ENCODE data around the gene MREG.
A peak's percentile ranks its signal among the peaks of the same experiment; 100 is the strongest.
"Not testable (repeated sequence)": the region's sequence is repeated elsewhere in the genome, so short reads cannot be mapped to it uniquely, and the experiment has no call there.

Gene MREG

GRCh38 chr2:215952860-215953637 lies 60.3 kb downstream of the MREG start:
- no peak for DNase-seq

- DNase-seq, result no peak
Measured at GRCh38 chr2:215951558-215951957, 61.8 kb downstream of the MREG start.

DNA sequence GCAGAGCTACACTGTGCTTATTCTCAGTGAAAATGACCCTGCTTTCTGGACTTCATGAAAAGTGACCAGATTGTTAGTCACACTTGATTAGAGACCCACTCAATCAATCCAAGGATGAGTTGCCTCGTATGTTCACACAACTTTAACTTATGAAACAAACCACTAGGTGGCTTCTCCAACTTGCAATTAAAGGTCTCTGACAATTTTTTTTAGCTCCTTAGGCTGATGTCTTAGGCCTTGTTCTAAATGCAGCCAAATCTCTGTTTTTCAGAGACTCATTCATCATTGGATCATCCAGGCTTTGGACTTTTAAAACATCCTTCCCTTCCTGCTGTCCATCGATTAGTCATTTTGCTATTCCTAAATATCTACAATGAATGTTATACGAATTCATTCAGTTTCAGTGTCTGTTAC lies 63.4 kb downstream of the MREG start:
- DNase-seq, result peak in 1 of 2 donors; percentile 31

DNA sequence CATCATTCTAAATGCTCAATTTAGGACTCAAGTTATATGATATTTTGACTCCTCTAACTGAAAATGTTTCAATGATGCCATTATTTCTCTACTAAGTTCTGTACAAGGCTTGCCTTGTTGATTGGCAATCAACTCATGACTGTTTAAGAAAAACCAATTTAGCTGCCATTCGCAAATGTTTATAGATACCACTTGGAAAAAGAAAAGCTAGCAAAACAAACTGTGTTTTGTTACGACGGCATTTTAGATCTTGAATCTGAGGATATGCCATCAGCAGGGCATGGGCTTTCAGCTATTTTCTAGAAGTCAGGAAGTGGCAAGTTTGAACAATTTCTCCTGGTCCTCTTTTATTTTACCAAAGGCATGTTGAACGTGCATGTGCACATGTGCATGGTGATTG lies 65.3 kb downstream of the MREG start:
- DNase-seq, result no peak

- DNase-seq, result no peak
Measured at GRCh38 chr2:215946586-215946985, 66.8 kb downstream of the MREG start.

- DNase-seq, result no peak
Measured at GRCh38 chr2:215942194-215942593, 71.2 kb downstream of the MREG start.

DNA sequence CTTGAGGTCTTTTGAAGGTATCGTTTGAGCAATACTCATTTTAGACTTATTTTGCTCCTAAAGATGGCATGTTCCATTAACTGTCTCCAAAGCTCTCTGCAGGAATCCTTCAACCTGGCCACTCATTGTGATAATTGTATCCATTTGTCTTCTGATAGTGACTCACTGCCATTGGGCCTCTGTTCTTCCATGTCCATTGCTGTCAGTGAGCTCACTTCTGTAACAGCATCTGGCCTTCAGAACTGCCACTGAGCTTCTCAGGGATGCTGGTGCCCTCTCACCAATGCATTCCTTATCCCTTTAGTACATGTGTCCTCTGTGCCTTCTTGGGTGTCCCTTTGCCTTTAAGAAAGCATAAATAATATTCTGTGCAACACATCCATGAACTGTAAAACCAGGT lies 71.6 kb downstream of the MREG start:
- no peak for DNase-seq

- no peak for DNase-seq
Measured at GRCh38 chr2:215940645-215941184, 72.6 kb downstream of the MREG start.

DNA sequence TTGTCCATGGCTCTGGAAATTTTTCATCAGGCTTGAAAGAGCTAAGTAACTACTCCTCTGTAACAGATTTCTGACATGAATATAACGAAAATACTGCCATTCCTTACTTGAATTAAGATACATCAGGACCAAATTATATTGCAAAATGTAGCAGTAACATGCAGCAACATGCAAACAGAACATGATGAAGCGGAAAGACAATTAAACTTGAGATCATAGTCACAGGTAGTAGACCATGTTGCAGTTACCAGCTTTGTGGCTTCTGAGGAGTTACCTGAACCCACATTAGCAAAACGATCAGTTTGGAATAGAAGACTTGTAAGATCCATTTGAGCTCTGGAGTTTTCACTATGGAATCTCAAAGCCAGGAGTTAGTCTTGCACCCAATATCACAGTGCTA lies 76.2 kb downstream of the MREG start:
- no peak for DNase-seq

- no peak for DNase-seq
Measured at GRCh38 chr2:215933151-215933550, 80.2 kb downstream of the MREG start.

DNA sequence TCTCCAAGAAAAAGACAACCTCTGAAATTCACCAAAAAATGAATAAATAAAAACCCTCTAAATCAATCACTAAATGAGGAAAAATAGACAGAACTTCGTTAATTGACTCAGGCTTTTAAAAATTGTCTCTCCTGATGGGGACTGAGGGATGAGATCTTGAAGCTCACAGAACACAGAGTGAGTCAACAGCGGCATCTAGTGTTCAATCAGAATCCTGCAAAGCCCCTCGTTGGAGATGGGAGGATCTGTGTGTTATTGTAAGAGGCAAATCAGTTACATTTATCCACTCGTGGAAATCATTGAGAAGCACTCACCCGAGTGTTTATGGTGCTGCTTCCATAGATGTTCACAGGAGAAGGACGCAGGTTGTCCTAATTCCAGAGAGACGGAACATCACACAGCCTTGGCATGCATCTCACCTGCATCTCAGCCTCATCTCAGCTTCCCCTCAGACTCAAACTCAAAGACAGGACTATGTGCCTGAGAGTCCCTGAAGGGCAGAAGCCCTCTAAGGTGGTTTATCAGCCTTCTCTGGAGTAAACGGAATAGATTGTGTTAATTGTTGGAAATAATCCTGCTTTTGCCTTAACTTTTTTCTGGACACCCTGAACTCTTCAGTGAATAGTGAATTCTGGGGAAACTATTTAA lies 82.0 kb downstream of the MREG start:
- DNase-seq, result peak; percentile 32 to 34

GRCh38 chr2:215930505-215931253 lies 82.7 kb downstream of the MREG start:
- DNase-seq, result no peak

DNA sequence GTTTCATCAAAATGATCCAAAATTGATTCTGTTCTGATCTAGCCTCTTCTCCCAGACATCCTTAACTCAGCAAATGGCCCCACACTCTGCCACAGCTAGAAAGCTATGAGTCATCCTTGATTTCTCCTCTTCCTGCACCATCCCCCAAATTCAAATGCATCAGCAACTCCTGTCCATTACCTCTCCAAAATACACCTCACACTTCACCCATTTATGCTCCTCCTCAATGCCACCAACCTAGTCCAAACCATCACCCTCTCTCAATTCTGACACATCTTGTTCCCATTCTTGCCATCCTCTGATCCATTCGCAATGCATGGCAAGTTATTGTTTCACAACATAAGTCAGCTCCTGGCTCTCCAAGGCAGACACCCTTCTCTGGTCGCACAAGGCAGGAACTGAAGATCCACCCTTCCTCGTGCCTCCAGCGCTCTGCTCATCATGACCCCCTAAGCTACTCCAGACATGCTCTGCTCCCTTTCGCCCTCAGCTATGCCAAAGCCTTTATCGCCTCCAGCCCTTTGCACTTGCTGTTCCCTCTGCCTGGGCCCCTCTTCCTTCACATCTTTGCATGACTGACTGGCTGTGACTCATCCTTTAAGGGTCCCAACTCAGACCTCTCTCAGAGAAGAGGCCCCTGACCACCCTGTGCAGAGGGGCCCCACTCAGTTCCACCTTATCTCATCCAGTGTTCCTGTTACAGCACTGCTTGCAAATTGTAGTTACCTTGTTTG lies 83.6 kb downstream of the MREG start:
- no peak for DNase-seq

GRCh38 chr2:215928086-215928485 lies 85.3 kb downstream of the MREG start:
- no peak for DNase-seq

DNA sequence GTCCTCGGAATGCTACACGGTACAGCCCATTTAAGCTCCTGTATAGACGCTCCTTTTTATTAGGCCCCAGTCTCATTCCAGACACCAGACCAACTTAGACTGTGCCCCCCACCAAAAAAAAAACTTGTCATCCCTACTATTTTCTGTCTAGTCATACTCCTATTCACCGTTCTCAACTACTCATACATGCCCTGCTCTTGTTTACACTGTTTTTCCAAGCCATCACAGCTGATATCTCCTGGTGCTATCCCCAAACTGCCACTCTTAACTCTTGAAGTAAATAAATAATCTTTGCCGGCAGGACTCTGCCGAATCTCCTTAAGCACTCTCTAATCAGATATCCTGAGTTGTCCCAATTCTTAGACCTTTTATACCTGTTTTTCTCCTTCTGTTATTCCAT lies 86.4 kb downstream of the MREG start:
- not testable (repeated sequence) for DNase-seq

- DNase-seq, result no peak
Measured at GRCh38 chr2:215921895-215922294, 91.5 kb downstream of the MREG start.

GRCh38 chr2:215920244-215921100 lies 92.9 kb downstream of the MREG start:
- DNase-seq, result peak; percentile 65 to 78

DNA sequence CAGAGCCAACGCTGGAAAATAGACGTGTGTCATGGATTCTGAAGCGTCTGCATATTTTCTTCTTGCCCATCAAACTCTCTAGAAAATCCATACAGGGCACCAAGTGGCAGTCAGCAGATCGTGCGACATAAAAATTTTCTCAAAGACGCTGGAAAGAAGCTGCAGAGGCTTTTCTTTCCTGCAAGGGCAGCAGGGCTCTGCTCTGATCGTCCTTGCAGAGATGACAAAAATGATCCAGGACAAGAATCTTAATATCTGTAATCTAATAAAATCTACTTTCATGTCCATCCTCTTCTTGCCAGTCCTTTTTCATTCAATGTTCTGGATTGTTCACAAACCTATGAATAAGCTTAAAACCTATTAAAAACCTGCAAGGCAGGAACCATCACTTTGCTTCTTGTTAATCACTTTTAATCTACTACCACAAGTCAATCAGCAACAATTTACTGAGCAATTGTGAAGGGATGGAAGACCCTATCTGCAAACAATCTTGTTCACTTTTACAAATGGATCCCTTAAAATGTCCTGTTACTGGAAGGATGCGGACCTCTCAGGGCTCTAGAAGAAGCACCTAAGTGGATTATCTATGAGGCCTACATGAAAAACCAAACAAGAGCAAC lies 93.6 kb downstream of the MREG start:
- no peak for DNase-seq

- DNase-seq, result no peak
Measured at GRCh38 chr2:215918901-215919599, 94.3 kb downstream of the MREG start.

DNA sequence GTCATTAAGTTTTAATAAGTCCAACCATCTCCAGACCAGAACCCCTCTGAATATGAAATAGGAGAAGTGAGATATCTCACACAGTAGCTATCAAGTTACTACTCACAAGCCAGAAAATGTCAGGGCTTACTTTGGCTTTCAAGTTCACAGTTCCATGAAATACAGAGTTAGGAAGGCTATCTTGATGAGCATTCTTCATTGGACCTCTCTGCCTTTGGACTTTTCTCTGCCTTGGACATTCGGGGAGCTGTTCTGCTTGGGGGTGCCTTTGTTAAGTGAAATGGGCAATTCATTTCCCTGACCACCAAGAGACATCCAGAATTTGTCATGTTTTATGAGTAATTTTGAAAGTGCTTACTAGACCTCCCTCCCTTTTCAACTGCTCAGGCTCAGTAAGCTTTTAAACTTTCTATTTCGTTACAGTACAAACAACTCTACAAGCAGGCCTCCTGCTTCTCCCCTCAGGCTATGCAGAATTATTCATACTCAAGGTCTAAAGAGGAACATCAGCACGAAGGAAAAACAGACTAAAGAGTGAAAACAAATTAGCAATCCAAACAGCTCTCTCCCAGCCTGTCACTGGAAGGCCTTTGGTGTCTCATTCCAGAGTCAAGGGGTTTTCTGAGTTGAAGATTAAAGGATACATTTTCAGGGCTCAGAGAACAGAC lies 95.3 kb downstream of the MREG start:
- no peak for DNase-seq

Measured in hippocampal formation (tissue), 2 donors.